ENCODE results near the gene STX3. TPM values are rescaled to one million over a fixed set of nuclear protein-coding genes. Genes with fewer than 3 reads are reported as not detected.
A peak's percentile ranks its signal among the peaks of the same experiment; 100 is the strongest.

STX3 gene
- total and polyA plus RNA-seq, 2 of the 8 experiments (the other 6 are each of a cell fraction or from before 2014, with no cell fraction given), result 50.5 to 56.1 TPM

DNA sequence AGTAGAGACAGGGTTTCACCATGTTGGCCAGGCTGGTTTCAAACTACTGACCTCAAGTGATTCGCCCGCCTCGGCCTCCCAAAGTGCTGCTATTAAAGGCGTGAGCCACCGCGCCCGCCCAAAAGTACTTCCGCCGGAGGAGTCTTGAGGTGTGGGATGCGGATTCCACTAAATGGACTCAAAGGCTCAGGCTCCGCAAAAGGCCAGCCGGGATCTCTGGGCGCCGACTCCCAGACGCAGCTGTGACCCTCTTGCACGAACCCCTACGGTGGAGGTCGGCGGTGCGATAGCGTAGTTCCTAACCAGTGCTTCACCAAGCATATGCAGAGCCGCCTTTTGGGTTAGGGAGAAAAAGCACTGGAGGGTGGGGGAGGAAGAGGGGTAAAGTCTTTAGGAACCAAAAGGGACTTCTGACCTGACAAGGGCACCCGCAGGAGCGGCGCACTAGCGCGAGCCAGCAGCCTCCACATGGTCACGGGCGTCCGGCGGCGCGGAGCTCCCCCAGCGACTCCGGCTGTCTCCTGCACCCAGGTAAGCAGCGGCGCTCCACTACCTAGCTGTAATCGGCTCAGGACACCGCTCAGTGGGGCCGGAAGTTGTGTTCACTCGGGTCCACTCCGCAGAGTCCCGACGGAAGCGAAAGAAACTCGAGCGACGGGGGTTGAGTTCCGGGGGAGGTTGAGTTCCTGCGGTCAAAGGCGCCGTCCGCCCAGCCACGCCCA is 55.2 kb downstream of the STX3 start, which contains the start of gene MRPL16 (continued):
- TF ChIP-seq ZNF274 (IDR thresholded peaks at IDR 0.05; ENCODE audit: borderline replicate concordance, extremely low read depth, low read length) (no peak), CBX8 (IDR thresholded peaks at IDR 0.05; ENCODE audit: borderline replicate concordance, low read depth, low read length) (no peak), SP1 (IDR thresholded peaks at IDR 0.05; ENCODE audit: low read depth, low read length) (peak; percentile 71; the same call in 1 of the 2 replicates), TEAD4 (IDR thresholded peaks at IDR 0.05; ENCODE audit: low read depth, low read length) (no peak), RAD21 (IDR thresholded peaks at IDR 0.05 in 1 of 2, conservative IDR thresholded peaks at IDR 0.05 in 1 of 2; ENCODE audit: low read depth in 2 of 2, low read length in 2 of 2) (peak; percentile 26 to 43), SP4 (IDR thresholded peaks at IDR 0.05; ENCODE audit: low read length) (no peak), POLR2AphosphoS5 (IDR thresholded peaks at IDR 0.05; ENCODE audit: low read depth, low read length) (peak; percentile 94)
- TF ChIP-seq, protein P1, sequence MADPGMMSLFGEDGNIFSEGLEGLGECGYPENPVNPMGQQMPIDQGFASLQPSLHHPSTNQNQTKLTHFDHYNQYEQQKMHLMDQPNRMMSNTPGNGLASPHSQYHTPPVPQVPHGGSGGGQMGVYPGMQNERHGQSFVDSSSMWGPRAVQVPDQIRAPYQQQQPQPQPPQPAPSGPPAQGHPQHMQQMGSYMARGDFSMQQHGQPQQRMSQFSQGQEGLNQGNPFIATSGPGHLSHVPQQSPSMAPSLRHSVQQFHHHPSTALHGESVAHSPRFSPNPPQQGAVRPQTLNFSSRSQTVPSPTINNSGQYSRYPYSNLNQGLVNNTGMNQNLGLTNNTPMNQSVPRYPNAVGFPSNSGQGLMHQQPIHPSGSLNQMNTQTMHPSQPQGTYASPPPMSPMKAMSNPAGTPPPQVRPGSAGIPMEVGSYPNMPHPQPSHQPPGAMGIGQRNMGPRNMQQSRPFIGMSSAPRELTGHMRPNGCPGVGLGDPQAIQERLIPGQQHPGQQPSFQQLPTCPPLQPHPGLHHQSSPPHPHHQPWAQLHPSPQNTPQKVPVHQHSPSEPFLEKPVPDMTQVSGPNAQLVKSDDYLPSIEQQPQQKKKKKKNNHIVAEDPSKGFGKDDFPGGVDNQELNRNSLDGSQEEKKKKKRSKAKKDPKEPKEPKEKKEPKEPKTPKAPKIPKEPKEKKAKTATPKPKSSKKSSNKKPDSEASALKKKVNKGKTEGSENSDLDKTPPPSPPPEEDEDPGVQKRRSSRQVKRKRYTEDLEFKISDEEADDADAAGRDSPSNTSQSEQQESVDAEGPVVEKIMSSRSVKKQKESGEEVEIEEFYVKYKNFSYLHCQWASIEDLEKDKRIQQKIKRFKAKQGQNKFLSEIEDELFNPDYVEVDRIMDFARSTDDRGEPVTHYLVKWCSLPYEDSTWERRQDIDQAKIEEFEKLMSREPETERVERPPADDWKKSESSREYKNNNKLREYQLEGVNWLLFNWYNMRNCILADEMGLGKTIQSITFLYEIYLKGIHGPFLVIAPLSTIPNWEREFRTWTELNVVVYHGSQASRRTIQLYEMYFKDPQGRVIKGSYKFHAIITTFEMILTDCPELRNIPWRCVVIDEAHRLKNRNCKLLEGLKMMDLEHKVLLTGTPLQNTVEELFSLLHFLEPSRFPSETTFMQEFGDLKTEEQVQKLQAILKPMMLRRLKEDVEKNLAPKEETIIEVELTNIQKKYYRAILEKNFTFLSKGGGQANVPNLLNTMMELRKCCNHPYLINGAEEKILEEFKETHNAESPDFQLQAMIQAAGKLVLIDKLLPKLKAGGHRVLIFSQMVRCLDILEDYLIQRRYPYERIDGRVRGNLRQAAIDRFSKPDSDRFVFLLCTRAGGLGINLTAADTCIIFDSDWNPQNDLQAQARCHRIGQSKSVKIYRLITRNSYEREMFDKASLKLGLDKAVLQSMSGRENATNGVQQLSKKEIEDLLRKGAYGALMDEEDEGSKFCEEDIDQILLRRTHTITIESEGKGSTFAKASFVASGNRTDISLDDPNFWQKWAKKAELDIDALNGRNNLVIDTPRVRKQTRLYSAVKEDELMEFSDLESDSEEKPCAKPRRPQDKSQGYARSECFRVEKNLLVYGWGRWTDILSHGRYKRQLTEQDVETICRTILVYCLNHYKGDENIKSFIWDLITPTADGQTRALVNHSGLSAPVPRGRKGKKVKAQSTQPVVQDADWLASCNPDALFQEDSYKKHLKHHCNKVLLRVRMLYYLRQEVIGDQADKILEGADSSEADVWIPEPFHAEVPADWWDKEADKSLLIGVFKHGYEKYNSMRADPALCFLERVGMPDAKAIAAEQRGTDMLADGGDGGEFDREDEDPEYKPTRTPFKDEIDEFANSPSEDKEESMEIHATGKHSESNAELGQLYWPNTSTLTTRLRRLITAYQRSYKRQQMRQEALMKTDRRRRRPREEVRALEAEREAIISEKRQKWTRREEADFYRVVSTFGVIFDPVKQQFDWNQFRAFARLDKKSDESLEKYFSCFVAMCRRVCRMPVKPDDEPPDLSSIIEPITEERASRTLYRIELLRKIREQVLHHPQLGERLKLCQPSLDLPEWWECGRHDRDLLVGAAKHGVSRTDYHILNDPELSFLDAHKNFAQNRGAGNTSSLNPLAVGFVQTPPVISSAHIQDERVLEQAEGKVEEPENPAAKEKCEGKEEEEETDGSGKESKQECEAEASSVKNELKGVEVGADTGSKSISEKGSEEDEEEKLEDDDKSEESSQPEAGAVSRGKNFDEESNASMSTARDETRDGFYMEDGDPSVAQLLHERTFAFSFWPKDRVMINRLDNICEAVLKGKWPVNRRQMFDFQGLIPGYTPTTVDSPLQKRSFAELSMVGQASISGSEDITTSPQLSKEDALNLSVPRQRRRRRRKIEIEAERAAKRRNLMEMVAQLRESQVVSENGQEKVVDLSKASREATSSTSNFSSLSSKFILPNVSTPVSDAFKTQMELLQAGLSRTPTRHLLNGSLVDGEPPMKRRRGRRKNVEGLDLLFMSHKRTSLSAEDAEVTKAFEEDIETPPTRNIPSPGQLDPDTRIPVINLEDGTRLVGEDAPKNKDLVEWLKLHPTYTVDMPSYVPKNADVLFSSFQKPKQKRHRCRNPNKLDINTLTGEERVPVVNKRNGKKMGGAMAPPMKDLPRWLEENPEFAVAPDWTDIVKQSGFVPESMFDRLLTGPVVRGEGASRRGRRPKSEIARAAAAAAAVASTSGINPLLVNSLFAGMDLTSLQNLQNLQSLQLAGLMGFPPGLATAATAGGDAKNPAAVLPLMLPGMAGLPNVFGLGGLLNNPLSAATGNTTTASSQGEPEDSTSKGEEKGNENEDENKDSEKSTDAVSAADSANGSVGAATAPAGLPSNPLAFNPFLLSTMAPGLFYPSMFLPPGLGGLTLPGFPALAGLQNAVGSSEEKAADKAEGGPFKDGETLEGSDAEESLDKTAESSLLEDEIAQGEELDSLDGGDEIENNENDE (IDR thresholded peaks at IDR 0.05; ENCODE audit: insufficient replicate concordance, low read length), result no peak

All from H1 (cell line).